Measurements from ENCODE around the gene TNFSF18.
"Not testable (repeated sequence)": the region's sequence is repeated elsewhere in the genome, so short reads cannot be mapped to it uniquely, and the experiment has no call there.

The TNFSF18 gene, protein sequence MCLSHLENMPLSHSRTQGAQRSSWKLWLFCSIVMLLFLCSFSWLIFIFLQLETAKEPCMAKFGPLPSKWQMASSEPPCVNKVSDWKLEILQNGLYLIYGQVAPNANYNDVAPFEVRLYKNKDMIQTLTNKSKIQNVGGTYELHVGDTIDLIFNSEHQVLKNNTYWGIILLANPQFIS

GRCh38 chr1:173050865-173051264, at the start of gene TNFSF18:
Gene TNFSF18, minus strand, starts transcription at chr1:173050941. Its CDS starts 45 bp downstream, at chr1:173050896.
- DNase-seq, result no peak

- no peak for DNase-seq
Observed at GRCh38 chr1:173099166-173099565, 48.4 kb upstream of the TNFSF18 start.

- no peak for DNase-seq
Observed at GRCh38 chr1:173098117-173098516, 47.4 kb upstream of the TNFSF18 start.

DNA sequence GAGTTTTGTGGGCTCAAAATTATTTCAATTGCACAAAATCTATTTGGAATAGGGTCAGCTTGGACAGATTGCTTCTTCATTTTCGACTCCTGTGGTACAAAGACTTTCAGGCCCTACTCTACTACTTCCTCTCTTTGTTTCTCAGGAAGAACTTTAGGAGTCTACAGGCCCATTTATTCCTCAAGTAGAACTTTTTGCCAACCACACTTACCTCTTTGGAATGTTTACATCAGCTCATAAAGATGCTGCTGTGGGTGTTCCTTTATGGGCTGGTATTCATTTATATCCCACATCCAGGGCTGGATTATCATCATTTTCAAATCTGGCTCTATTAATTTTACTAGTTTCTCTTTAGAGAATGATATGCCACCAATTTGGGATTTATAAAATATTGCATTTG, 46.3 kb upstream of the TNFSF18 start:
- no peak for DNase-seq

GRCh38 chr1:173095632-173096031, 44.9 kb upstream of the TNFSF18 start:
- DNase-seq, result no peak

DNA sequence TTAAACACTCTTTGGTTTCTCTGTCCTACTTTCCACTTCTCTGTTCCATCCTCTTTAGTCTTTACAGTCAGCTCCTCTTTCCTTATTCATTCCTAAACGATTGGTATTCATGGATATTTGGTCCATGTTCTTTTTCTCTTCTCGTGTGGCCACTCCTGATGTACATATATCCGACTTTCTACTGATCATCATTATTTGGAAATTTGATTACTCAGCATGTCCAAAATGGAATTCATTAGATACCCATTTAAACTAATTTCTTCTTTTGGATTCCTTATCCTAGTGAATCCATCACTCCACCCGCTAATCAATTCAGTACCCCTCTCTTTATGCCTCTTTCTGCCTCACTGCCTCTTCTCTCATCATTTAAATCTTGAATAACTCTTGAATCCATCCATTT, 43.8 kb upstream of the TNFSF18 start:
- no peak for DNase-seq

- no peak for DNase-seq
Observed at GRCh38 chr1:173093691-173094445, 43.1 kb upstream of the TNFSF18 start.

GRCh38 chr1:173084292-173084691, 33.6 kb upstream of the TNFSF18 start:
- no peak for DNase-seq

DNA sequence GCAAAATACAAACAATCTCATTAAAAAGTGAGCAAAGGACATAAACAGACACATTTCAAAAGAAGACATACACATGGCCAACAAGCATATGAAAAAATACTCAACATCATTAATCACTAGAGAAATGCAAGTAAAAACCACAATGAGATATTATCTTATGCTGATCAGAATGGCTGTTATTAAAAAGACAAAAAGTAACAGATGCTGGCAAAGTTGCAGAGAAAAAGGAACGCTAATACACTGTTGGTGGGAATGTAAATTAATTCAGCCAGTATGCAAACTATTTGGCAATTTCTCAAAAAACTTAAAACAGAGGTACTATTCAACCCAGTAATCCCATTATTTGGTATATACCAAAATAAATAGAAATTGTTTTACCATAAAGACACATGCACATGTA, 32.2 kb upstream of the TNFSF18 start:
- DNase-seq, result no peak

DNA sequence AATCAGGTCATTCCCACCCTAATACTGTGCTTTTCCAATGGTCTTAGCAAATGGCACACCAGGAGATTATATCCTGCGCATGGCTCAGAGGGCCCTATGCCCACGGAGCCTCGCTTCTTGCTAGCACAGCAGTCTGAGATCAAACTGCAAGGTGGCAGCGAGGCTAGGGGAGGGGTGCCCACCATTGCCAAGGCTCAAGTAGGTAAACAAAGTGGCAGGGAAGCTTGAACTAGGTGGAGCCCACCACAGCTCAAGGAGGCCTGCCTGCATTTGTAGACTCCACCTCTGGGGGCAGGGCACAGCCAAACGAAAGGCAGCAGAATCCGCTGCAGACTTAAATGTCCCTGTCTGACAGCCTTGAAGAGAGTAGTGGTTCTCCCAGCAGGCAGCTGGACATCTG, 23.5 kb upstream of the TNFSF18 start:
- DNase-seq, result not testable (repeated sequence)

- DNase-seq, result no peak
Observed at GRCh38 chr1:173064011-173064410, 13.3 kb upstream of the TNFSF18 start.

DNA sequence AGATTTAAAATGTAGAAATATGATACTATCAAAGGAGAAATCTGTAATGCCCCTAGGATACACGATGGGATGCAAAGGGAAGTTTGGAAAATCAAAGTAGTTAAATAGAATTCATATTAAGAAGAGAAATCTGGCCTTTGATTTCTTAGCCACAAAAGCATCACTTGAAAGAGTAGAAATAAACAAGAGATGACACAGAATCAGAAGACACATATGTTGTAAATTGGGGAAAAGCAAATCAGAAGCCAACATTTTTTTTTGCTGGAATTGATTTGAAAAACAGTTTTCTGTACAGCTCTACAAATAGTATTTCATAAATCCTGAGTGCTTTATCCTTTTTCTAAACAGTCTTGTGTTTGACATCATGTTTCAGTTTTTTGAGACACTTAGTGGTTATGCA, 12.4 kb upstream of the TNFSF18 start:
- no peak for DNase-seq

GRCh38 chr1:173062150-173062938, 11.6 kb upstream of the TNFSF18 start:
- no peak for DNase-seq

GRCh38 chr1:173058556-173058955, 7.8 kb upstream of the TNFSF18 start:
- no peak for DNase-seq

DNA sequence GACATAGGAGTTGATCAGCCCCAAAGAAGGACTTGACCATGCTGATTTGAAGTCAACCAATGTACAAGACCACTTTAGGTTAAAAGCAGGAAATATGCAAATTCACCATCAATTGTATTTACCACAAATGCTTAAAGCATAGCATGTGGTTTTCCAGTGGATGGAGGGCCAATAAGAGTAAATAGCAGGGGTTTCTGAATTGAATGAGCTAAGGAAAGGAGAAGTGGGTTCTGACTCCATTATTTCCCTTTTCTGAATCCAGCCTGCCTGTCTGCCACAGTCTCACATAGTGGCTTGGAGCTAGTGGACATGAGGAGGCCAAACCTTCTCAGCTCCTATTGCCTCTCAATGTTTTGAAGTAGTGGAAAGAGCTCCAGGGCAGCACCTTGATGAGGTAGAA, 7.2 kb upstream of the TNFSF18 start:
- no peak for DNase-seq

GRCh38 chr1:173056365-173056764, 5.6 kb upstream of the TNFSF18 start:
- DNase-seq, result no peak

- DNase-seq, result no peak
Observed at GRCh38 chr1:173052681-173053196, 2.0 kb upstream of the TNFSF18 start.

- no peak for DNase-seq
Observed at GRCh38 chr1:173049322-173049633, 1.5 kb downstream of the TNFSF18 start.

GRCh38 chr1:173048621-173049321, 2.0 kb downstream of the TNFSF18 start:
- DNase-seq, result no peak

GRCh38 chr1:173044656-173045055, 6.1 kb downstream of the TNFSF18 start:
- DNase-seq, result no peak

DNA sequence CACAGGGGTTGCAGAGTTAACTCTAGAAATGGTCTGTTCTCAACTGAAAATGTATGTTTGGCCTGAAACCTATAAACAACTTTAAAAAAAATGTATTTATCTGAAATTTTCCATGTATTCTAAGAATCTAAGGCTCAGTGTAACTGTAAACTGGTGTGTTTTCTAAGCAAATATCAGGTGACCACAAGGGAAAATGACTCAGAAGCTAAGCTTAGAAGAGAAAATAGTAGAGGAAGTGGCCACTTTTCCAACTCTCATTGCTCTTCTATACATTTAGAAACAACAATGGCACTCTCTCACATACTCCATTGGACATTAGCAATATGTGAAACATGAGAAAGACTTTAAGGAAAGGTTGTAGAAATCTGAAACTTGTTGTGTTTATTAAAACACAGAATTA, 7.5 kb downstream of the TNFSF18 start:
- no peak for DNase-seq

GRCh38 chr1:173042806-173043205, 7.9 kb downstream of the TNFSF18 start:
- DNase-seq, result no peak

- no peak for DNase-seq
Observed at GRCh38 chr1:173039626-173040025, 11.1 kb downstream of the TNFSF18 start.

Measured in NCI-H2029 (cell line).